Left ventricle myocardium superior (tissue), 1 donor: Measurements from ENCODE around the gene JUP. TPM values are rescaled to one million over a fixed set of nuclear protein-coding genes. Genes with fewer than 3 reads are reported as not detected.
A peak's percentile ranks its signal among the peaks of the same experiment; 100 is the strongest.

Experiments used
- ATAC-seq: fragments of 200-7000 bp; cut with Tn5 transposase; one replicate; pipeline ENCODE4 v1.9.1; 2020; ENCODE audit warnings: mild to moderate bottlenecking, moderate library complexity
- DNase-seq: peaks from one replicate; pipeline ENCODE4 v3.0.0-alpha.2; 2020
- intact Hi-C: fragments of 100-400 bp; cut with micrococcal nuclease; formaldehyde crosslinking; loops from one replicate; pipeline ENCODE4 v1.11.0; 2022
- total RNA-seq: library from RNA; stranded (reverse); fragmentation: NEBNext Ultra II Directional; extraction: Animal tissue kit (Norgen Biotek cat#: 25700); gene quantifications from one replicate; pipeline ENCODE4 v1.2.1, GENCODE V29; 2021
- donor health status: DM: no; HTN: yes; CAD: no; lungs with severe emphysema.

The JUP gene
- total RNA-seq, 1 donor from 2014 or later = 217 TPM

DNA sequence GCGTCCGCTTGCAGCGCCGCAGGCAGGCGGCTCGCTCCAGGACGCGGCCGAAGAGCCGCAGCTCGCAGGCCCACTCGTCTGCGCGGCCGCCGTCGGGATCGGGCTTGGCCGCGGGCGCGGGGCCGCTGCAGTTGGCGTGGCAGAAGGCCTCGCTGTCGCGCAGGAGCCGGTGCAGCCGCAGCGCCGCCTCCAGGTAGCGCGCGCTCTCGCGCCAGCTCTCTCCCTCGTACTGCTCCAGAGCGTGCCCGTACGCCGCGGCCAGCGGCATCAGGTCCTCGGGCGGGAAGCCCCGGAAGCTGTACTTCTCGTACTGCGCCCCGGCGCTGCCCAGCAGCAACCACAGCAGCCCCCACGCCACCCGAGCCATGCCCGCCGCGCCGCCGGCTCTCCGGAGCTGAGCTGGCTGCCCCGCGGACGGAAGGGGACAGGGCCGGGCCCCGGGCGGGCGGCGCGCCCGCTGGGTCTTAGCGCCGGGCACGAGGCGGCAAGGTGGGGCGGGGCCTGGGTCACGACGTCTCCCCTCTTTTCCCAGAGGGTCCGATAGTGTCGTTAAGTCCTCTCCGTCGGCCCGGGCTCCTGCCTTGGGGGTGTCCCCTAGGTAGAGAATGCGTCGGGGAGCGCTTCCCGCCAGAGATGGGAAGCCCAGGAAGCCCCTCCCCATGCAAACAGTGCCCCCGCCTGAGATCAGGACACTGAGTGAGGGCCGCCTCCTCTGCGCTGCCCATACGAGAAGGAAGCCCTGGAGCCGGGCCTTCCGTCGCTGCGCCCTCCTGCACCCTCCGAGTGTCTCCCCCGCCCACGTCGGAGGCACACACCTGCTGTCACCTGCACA lies 25.3 kb upstream of the JUP start, which contains the start of gene P3H4:
P3H4 (minus strand) TSS at position 401 of the 832 bp plus-strand sequence; CDS start at position 367, 34 bp downstream.
- DNase-seq = peak; percentile 91
- intact Hi-C loops = no loop called here

DNA sequence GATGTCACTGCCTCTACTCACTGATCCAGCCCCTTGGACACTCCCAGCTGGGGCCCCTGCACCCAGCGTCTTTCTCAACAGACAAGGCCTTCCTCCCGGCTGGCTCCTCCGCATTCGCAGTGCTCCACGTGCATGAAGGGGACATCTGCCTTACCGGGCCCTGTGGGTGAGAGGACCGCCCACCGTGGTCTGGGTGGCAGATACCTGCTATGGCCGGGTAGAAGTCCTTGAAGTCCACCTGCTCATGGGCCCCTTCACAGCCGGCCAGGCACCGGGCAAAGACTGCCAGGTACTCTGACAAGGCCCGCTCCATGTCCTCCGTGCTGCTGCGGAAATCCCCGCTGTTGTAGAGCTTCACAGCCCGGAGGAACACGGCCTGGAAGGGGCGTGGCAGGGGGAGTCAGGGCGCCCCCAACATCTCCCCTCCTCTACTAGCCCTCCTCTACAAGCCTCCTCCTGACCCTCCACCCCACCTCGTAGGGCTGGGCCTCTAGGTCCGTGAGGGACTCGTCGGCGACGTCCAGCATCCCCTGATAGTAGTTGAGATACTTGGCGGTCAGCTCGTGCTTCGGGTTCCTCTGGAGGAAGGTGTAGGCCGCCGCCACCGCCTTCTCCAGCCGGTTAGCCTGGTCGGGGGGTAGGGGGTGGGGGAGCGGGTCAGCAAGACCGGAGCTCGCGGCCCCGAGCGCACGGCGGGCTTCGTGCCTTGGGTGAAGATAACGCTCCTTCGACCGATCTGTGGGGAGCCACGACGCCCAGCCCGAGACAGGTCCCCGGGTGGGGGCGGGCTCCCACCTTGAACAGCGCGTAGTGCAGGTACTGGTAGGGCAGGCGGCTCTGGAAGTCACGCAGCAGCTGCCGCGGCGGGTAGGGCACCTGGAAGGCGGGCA lies 24.4 kb upstream of the JUP start:
- ATAC-seq (no peak), DNase-seq (no peak)
- intact Hi-C loops = no loop called here

More for the DNA sequence above, 25.3 kb upstream of the JUP start, which contains the start of gene P3H4:
- peak; percentile 89 for ATAC-seq

DNA sequence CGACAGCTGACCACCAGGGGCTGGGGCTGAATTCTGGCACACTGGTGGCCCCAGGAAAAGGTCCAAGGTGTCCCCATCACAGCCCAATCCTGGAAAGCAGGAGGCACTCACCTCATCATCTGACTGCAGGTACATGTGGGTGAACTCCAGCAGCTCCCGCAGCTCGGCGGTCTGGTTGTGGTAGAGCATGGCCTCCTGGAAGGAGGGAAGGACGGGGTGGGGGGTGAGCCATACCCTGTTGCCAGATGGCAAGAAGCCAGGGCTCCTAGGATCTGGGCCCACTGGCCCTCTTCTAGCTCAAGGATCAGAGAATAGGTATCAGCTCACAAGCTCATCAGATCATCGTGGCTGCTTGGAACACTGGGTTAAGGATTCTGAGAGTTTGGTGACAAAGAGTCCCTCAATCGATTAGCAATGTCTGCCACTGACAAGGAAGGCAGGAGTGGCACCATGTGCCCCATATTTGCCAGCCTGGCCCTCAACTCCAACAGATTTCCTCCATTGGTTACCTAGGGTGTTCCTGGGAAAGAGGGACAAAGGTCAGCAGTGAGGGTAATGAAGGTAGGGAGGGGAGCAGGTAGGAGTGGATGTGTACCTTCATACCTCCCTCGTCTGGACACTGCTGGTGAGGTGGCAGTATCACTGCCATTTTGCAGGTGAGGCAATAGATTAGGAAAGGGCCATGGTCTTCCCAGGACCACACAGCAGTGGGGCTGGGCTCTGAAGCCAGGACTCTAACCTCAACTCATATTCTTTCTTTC lies 20.4 kb upstream of the JUP start:
- no peak for ATAC-seq
- no peak for DNase-seq
- intact Hi-C loops = no loop called here

GRCh38 chr17:41803049-41804020 lies 16.8 kb upstream of the JUP start:
- intact Hi-C loops = no loop called here
- no peak for ATAC-seq
- DNase-seq = no peak

DNA sequence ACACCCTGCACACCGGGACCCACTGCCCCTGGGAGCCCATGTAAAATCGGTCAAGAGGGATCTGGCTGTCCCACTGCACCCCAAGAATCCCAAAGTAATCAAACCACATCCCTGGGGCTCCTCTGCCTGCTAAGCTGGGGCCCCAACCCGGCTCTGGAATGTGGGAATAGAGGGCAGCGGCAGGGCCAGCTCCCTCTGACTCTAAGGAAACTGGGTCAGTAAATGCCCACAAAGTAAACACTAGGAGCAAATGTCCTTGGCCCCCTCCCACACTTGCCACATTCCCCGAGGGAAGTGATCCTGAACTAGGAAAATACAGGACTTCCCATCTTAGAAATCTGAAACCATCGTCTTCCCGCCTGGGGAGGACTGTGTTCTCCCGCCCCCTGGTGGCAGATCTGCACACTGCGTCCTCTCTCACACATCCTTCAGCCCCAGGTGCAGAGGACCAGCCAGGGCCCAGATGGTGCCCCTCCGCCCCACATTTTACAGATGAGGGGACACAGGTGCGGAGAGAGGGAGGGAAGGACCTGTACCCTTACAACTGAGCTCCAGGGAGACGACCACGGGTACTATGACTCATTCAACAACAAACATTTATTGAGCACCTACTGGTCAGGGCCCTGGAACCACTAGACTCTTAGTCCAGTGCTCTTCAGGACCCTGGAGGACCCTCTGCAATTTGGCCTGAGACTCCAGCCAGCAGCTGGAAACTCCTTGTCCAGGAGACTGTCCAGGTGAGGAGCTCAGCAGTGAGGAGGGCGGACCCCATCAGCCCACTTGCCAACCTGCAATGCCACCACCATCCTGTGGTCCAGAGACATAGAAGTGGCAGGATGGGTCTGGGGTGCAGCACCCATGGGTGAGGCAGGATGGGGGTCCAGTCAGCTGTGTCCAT lies 15.1 kb upstream of the JUP start:
- intact Hi-C loops = loop anchor here (2.0 kb wide), 1 partner anchor 63 kb away; no protein-coding TSS in a partner anchor
- peak; percentile 88 for ATAC-seq
- DNase-seq = peak; percentile 90

DNA sequence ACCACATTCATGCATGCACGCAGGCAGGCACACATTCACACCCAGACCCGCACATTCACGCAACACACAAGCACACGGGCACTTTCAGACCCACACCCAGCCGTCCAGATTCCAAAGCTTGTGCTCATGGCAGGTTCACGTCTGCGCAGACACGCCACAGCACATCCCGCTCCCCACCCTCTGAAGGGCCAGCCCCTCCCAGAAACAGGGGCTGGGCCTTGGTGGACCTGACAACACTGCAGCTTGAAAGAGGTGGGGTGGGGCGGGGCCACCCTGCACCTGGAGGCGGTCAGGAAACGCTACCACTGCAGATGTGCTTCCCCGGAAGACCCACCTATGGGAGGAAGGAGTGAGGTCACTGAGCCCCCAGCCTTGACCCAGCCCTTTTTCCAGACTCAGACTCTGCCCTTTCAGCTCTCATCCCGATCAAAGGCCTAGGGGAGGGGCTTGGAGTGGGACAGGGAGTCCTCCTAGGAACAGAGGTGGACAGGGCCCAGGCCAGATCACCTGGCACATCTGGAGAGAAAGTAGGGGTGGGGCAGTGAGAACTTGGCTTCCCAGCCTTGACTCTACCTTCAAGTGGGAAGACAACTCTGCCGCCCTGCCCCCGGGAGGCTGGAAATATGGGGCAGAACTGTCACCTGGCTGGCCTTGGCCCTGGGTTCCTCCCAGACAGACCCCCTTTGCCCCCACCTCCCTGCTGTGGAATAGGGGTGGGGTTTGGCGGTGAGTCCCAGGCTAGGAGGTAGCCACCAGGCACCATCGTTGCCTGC lies 14.3 kb upstream of the JUP start:
- DNase-seq (no peak), ATAC-seq (peak; percentile 40)
- intact Hi-C loops = loop anchor here (2.0 kb wide), 1 partner anchor 62 kb away; no protein-coding TSS in a partner anchor

GRCh38 chr17:41799366-41799765 lies 12.9 kb upstream of the JUP start:
- ATAC-seq (no peak), DNase-seq (no peak)
- intact Hi-C loops = no loop called here

GRCh38 chr17:41797377-41797776 lies 10.9 kb upstream of the JUP start:
- no peak for ATAC-seq
- DNase-seq = no peak
- intact Hi-C loops = no loop called here

DNA sequence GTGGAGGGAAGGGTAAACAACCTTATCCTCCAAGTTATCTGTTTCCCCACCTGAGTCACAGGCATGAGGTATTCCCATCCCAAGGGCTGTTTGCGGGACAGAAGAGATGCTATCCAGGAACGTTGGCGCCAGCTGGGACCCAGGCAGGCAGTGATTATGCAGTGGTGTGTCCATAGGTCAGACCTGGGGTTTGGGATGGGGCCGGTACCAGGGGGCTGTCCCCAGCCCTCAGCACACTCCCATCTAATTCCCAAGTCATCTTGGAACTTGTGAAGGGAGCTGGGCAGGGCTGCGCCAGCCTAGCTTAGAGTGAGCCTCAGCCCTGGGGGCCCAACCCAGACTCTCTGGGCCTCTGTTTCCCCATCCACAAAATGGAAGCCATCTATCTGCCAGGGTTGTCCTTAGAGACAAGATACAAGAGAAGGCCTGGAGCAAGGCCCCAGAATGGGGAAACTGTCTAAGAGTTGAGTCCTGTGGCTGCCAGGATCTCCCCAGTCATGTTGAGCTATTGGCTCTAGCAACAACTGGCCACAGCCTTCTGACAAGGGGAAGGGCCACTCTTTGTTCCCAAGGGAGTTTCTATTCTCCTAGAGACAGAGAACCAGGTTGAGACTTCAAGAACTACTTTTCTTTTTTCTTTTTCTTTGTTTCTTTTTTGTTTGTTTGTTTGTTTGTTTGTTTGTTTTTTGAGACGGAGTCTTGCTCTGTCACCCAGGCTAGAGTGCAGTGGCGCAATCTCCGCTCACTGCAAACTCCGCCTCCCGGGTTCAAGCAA lies 9.8 kb upstream of the JUP start:
- DNase-seq = no peak
- intact Hi-C loops = no loop called here

GRCh38 chr17:41794540-41794975 lies 8.0 kb upstream of the JUP start:
- intact Hi-C loops = no loop called here
- no peak for DNase-seq
- no peak for ATAC-seq

More for the DNA sequence above, 9.8 kb upstream of the JUP start:
- no peak for ATAC-seq

- ATAC-seq (peak; percentile 27), DNase-seq (peak; percentile 48)
- intact Hi-C loops = no loop called here
Measured at GRCh38 chr17:41793784-41794539, 7.5 kb upstream of the JUP start.

DNA sequence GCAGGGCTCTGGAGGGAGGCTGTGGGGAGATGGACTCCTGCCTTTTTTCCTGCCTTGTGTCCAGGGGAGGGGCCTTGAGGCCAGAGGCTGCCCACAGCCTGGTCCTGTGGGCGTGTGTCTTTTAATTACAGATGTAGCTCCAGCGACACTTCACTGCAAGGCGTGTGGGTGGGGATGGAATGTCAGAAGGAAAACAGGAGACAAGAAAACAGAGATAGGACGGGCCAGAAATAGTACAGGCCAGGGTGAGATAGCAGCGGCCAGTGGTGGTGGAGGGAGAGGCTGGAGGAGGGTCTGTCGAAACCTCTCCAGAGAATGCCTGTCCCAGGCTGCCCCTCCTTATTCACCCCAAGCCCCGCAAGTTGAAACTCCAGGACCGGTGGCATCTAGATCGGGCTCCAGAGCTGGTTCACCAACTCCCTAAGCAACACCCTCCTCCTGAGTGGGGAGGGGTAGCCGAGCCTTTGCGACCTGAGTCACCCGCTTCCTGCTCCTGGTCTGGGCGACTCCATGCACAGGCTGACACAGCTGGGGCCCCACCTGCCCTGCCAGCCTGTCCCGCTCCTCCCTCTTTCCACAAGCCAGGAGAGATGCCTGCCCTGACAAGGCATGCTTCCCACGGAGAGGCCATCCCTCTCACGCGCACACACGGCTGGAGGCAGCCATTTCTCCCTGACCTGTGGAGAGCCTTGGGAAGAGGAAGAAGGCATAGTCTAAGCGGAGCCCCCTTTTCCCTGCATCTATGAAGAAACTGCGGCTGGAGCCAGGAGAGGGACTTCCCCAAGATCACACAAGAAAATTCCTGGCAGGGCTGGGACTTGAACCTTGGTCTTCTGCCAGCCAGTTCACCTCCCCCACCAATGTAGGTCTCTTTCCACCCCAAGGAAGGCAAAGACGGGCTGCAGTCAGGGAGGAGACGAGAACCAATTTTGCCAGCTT lies 6.6 kb upstream of the JUP start:
- ATAC-seq (peak; percentile 90), DNase-seq (peak; percentile 77)
- intact Hi-C loops = no loop called here

DNA sequence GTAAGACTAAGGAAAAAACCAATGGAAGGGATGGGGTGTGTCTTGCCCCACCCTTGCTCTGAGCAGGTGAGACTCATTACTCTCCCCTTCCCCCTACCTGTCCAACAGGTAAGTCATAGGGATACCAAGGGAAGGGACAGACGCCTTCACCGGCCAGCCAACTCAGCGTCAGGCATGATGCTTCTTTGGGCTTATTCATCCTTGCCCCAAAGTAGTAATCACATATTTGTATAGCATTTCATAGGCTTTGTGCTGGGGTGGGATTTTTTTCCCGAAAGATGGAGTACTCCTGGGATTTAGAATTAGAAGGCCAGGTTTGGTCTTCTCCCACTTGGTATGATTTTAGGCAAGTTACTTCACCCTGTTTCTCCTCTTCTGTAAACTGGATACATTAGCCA lies 509 bp upstream of the JUP start:
- DNase-seq (no peak), ATAC-seq (no peak)
- intact Hi-C loops = no loop called here

DNA sequence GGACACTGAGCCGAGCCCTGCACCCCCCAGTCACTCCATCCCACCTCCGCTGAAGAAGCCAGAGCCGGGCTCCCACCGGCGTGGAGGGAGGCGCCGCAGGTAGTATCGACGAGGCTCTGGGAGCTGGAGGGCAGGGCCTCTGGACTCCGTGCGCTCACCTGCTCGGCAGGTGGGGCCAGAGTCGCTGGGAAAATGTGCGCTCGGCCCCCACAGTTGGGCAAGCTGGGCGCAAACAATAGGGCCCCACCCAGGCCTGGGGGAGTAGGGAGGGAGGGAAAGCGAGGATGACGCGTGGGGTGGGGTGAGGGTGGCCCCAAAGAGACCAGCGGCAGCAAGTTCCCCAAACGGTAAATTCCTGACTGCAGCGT lies 668 bp downstream of the JUP start:
- intact Hi-C loops = no loop called here
- DNase-seq = peak; percentile 58
- ATAC-seq = peak; percentile 1
